ENCODE measurements around the gene KRT6C.

The KRT6C gene

DNA sequence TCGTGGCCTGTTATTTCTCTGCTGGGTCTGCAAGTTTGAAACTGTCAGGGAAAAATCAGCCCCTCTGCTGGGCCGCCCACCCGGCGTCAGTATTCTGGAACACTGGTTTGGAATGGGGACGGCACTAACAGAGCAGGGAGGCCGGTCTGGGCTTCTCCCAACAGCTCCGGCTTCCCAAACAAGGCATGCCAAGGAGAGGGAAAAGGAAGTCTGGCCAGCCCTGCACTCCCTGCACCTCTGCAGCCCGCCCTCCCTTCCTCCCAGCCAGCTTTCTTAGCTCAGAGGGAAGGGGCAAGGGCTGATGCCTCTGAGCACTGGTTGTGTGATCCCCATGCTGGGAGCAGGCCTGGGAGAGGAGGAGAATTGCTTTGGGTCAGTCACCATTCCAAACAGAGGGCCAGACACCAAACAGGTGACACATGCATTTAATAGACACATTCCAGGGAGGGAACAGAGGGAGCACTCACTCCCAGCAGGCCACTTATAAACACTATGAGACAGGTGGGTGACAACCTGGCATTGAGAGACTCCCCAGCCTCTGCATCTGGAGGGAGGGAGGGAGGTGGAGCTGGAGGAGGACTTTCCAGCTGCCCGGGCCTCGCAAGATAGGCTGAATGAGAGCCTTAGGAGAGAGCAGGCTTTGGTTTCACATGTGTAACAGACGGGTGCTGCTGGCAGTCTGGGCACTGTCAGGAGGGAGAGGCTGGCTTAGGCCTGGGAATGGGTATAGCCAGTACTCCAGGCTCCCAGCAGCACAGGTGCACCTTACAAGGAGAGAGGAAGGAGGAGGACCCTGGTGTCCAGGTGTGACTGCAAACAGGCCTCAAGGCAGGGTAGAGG, 49.7 kb downstream of the KRT6C start:
- H3K4me1 Mint-ChIP-seq: peaks cover 30% of the 10 kb centered on the region
- no peak for DNase-seq
- no peak for TF ChIP-seq CTCF (IDR thresholded peaks at IDR 0.05)
- no peaks in the 10 kb centered on the region for H3K36me3 Mint-ChIP-seq (ENCODE audit: low read depth)
- no peaks in the 10 kb centered on the region for H3K9me3 Mint-ChIP-seq
- H3K4me3 Mint-ChIP-seq: no peak overlapping the region
- peak overlapping the region; percentile 54 for H3K27ac Mint-ChIP-seq
- peaks cover 10% of the 10 kb centered on the region for H3K27me3 Mint-ChIP-seq (ENCODE audit: low read depth, poor library complexity)

DNA sequence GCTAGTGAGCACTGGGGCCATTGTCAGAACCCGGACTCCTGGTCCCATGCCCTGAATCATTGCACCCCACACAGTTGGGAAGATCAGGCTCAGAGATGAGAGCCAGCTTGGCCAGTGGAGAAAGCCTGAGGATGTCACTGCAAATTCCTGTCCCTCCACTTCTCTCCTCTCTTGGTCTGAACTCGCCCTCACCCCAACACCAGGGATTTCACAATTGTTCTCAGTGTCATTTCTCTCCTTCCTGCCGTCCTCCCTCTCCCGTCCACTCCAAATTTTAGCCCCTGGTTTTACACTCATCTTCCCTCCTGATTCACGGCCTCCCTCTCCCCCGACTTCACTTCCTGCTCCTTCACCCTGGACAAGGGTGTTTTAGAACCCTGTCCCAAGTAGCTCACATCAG, 50.6 kb downstream of the KRT6C start:
- no peak for TF ChIP-seq CTCF (IDR thresholded peaks at IDR 0.05)
- H3K9me3 Mint-ChIP-seq: no peaks in the 10 kb centered on the region
- DNase-seq: no peak
- H3K4me3 Mint-ChIP-seq: no peak overlapping the region
- peaks cover 10% of the 10 kb centered on the region for H3K27me3 Mint-ChIP-seq (ENCODE audit: low read depth, poor library complexity)
- peaks cover 30% of the 10 kb centered on the region for H3K4me1 Mint-ChIP-seq
- H3K27ac Mint-ChIP-seq: peak overlapping the region; percentile 4
- H3K36me3 Mint-ChIP-seq (ENCODE audit: low read depth): no peaks in the 10 kb centered on the region

DNA sequence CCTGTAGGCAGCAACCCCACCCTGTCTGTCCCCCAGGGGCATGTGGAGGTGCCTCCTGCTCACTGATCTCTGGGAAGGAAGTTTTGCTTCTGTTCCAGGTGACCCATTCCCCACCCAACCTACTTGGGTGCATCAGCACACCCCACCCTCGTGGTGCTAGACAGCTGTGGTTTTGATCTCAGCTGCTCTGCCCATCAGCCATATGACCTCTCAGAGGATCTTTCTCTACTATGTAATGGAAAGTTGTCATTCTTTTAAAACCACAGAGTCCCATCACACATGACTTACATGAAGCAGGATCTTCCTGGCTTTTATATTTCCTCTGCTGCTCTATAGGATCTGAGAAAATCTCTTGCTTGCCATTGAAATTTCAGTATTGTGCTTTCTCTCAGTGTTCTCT, 53.9 kb downstream of the KRT6C start:
- Mint-ChIP-seq H3K9me3 (no peaks in the 10 kb centered on the region), H3K36me3 (ENCODE audit: low read depth) (no peaks in the 10 kb centered on the region), H3K27me3 (ENCODE audit: low read depth, poor library complexity) (peaks cover 7% of the 10 kb centered on the region), H3K4me3 (no peak overlapping the region), H3K4me1 (peaks cover 33% of the 10 kb centered on the region), H3K27ac (no peak overlapping the region)
- TF ChIP-seq CTCF (IDR thresholded peaks at IDR 0.05): no peak
- DNase-seq: no peak

- DNase-seq: no peak
- peaks cover 7% of the 10 kb centered on the region for H3K27me3 Mint-ChIP-seq (ENCODE audit: low read depth, poor library complexity)
- no peak for TF ChIP-seq CTCF (IDR thresholded peaks at IDR 0.05)
- H3K4me1 Mint-ChIP-seq: peaks cover 27% of the 10 kb centered on the region
- no peaks in the 10 kb centered on the region for H3K9me3 Mint-ChIP-seq
- H3K4me3 Mint-ChIP-seq: no peak overlapping the region
- H3K27ac Mint-ChIP-seq: no peak overlapping the region
- no peaks in the 10 kb centered on the region for H3K36me3 Mint-ChIP-seq (ENCODE audit: low read depth)
These were observed 55.0 kb downstream of the KRT6C start for GRCh38 chr12:52418576-52419110.

Measured in nephron progenitor cell (in vitro differentiated cells).